ENCODE results near the gene MYBPH. TPM values are rescaled to one million over a fixed set of nuclear protein-coding genes. Genes with fewer than 3 reads are reported as not detected.

MYBPH gene
- total RNA-seq, 1 experiment from 2014 or later = not detected

DNA sequence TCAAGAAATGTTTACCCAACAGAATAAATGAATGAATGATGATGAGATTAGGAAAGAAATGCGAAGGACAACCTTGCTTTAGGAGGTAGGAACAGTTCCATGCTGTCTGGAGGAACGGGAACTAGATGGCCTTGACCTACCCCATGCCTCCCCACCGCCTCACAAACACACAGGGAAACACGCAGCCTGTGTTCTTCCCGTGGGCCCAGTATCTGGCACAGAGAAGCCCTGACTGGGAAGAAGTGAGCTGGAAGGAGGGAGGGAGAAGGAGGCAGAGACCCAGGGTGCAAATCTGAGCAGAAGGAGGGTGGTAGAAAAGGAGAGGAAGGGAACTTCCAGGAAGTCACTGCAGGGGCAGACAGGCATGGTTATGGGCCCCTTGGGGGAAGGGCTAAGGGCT is 51.6 kb downstream of the MYBPH start:
- no peaks in the 10 kb centered on the region; the same call in 1 of the 2 replicates for H3K27me3 ChIP-seq (ENCODE audit: insufficient read depth, low read length)
- Mint-ChIP-seq H3K9me3 (no peaks in the 10 kb centered on the region; a peak in 1 of 5 replicates), H3K4me1 (peaks cover 20 to 47% of the 10 kb centered on the region in 2 experiments), H3K36me3 (ENCODE audit: insufficient read depth in 1 of 3, low read depth in 3 of 3) (no peaks in the 10 kb centered on the region), H3K27ac (no peak overlapping the region; a peak in 1 of 7 replicates), H3K4me3 (no peak overlapping the region), H3K27me3 (ENCODE audit: low read depth) (peaks cover 60% of the 10 kb centered on the region)
- peaks cover 7% of the 10 kb centered on the region for H3K23me2 ChIP-seq (ENCODE audit: insufficient read length, low read depth, low read length, poor library complexity, severe bottlenecking)
- no peak overlapping the region for H3K4me2 ChIP-seq (ENCODE audit: insufficient read depth, insufficient read length, low read length)
- no peak overlapping the region for H4K8ac ChIP-seq (replicated peaks; ENCODE audit: insufficient read length, low read depth, low read length)
- no peak overlapping the region for H2BK5ac ChIP-seq (ENCODE audit: insufficient read length, low read length)
- no peaks in the 10 kb centered on the region for H3K9me3 ChIP-seq (ENCODE audit: control insufficient read depth, low read depth, low read length)
- no peak overlapping the region for H2AK5ac ChIP-seq (ENCODE audit: insufficient read length, low read length)
- H4K91ac ChIP-seq (ENCODE audit: insufficient read length, low read depth, low read length) = no peak overlapping the region
- no peak overlapping the region for H3T11ph ChIP-seq (ENCODE audit: low read length)
- no peak overlapping the region for H2BK20ac ChIP-seq (ENCODE audit: low read depth, low read length, poor library complexity, severe bottlenecking)
- no peak overlapping the region for H4K5ac ChIP-seq (ENCODE audit: insufficient read length, low read depth, low read length)
- no peak overlapping the region for H2AFZ ChIP-seq (ENCODE audit: low read length)
- H3K27ac ChIP-seq (ENCODE audit: insufficient read length, low read depth, low read length) = no peak overlapping the region
- no peaks in the 10 kb centered on the region for H4K20me1 ChIP-seq (ENCODE audit: control insufficient read depth, insufficient read depth, insufficient read length)
- no peak overlapping the region for H3K23ac ChIP-seq (ENCODE audit: insufficient read length, low read depth, low read length)
- no peak overlapping the region for H2BK15ac ChIP-seq (ENCODE audit: low read depth, low read length)
- H2BK12ac ChIP-seq (ENCODE audit: insufficient read length, low read depth, low read length) = no peak overlapping the region
- no peak overlapping the region for H3K18ac ChIP-seq (ENCODE audit: insufficient read length, low read depth, low read length)
- no CpG with 5 or more reads among the region's 5 CpGs for WGBS (ENCODE audit: extremely low coverage, insufficient read length, low lambda C conversion rate)
- no peak overlapping the region for H2BK120ac ChIP-seq (ENCODE audit: low read depth, low read length, poor library complexity, severe bottlenecking)
- no peak for DNase-seq
- no peaks in the 10 kb centered on the region for H3K79me1 ChIP-seq (ENCODE audit: insufficient read depth, low read depth, low read length, poor library complexity, severe bottlenecking)
- peaks cover 2% of the 10 kb centered on the region; the same call in 1 of the 2 replicates for H3K4me1 ChIP-seq (ENCODE audit: insufficient read depth, low read length)
- H3K9ac ChIP-seq (ENCODE audit: extremely low read depth, insufficient read length, low read length) = no peak overlapping the region
- no peak overlapping the region for H3K4ac ChIP-seq (ENCODE audit: low read depth, low read length)
- no peaks in the 10 kb centered on the region for H3K79me2 ChIP-seq (ENCODE audit: insufficient read depth, low read length)
- H3K56ac ChIP-seq (ENCODE audit: insufficient read length, low read depth, low read length) = no peak overlapping the region
- TF ChIP-seq CTCF (conservative IDR thresholded peaks at IDR 0.05) = no peak
- no peak overlapping the region for H3K14ac ChIP-seq (ENCODE audit: insufficient read depth, low read length)

Measured in H9 (cell line).